ENCODE measurements around the gene RNF167.

DNA sequence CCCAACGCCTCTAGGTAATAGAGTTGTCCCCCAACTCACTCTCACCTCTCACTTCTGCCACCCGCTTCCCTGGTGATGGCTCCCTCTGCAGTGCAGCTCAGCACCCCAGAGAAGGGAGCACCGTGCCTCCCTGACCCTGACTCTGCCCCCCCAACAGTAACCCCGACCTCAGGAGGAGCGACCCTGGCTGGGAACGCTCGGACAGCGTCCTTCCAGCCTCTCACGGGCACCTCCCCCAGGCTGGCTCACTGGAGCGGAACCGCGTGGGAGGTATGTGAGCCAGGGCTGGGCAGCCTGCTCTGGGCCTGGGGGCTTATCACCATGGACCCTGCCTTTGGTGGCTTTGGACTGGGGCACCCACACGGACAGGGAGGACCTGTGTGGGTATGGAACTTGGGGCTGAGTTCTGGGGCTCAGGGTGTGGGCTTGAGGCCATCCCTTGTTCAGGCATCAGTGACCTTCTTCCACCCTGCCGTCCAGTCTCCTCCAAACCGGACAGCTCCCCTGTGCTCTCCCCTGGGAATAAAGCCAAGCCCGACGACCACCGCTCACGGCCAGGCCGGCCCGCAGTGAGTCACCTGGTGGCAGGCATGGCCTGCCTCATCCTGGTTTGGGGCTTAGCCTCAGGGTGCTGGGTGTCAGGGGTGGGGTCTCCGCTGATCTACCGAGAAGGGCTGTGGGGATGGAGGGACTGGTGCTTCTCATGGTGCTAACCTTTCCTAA is 47.4 kb upstream of the RNF167 start:
- TF ChIP-seq, protein P1, sequence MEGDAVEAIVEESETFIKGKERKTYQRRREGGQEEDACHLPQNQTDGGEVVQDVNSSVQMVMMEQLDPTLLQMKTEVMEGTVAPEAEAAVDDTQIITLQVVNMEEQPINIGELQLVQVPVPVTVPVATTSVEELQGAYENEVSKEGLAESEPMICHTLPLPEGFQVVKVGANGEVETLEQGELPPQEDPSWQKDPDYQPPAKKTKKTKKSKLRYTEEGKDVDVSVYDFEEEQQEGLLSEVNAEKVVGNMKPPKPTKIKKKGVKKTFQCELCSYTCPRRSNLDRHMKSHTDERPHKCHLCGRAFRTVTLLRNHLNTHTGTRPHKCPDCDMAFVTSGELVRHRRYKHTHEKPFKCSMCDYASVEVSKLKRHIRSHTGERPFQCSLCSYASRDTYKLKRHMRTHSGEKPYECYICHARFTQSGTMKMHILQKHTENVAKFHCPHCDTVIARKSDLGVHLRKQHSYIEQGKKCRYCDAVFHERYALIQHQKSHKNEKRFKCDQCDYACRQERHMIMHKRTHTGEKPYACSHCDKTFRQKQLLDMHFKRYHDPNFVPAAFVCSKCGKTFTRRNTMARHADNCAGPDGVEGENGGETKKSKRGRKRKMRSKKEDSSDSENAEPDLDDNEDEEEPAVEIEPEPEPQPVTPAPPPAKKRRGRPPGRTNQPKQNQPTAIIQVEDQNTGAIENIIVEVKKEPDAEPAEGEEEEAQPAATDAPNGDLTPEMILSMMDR (IDR thresholded peaks at IDR 0.05), result no peak
- no peak for TF ChIP-seq POLR2AphosphoS5 (IDR thresholded peaks at IDR 0.05)

Measured in upper lobe of left lung (tissue), 4 donors.